Natural killer cell (primary cell): ENCODE data around the gene JUN. TPM values are rescaled to one million over a fixed set of nuclear protein-coding genes. Genes with fewer than 3 reads are reported as not detected.

Source experiments
- ATAC-seq, 3 donors: fragments of 150-1000 bp in 2 of 3; fragments of 200-7000 bp in 1 of 3; cut with Tn5 transposase; 1 replicate in 1 of 3; 2 replicates in 2 of 3; pipeline ENCODE4 v1.10.0; 2021; ENCODE audit warnings: mild to moderate bottlenecking in 2 of 3, moderate library complexity in 2 of 3
- DNase-seq, 2 donors: peaks; one replicate each; pipeline versions ENCODE4 v3.0.0 to v3.0.0-alpha.2; 2013 to 2021; ENCODE audit warnings: mixed read lengths in 1 of 2
- H3K27ac ChIP-seq: one replicate; pipeline ENCODE4 v1.5.1; 2013; ENCODE audit warnings: mild to moderate bottlenecking, low read length
- H3K27me3 ChIP-seq: one replicate; pipeline ENCODE4 v1.6.1; 2013; ENCODE audit warnings: low read length; ENCODE audit not compliant: control insufficient read depth, insufficient read depth
- H3K36me3 ChIP-seq: one replicate; pipeline ENCODE4 v1.6.1; 2013; ENCODE audit warnings: low read length; ENCODE audit not compliant: control insufficient read depth, insufficient read depth
- H3K4me1 ChIP-seq: one replicate; pipeline ENCODE4 v1.6.1; 2013; ENCODE audit warnings: low read length; ENCODE audit not compliant: control insufficient read depth, insufficient read depth
- H3K4me3 ChIP-seq: one replicate; pipeline ENCODE4 v1.5.1; 2013; ENCODE audit warnings: low read length
- H3K9me3 ChIP-seq: one replicate; pipeline ENCODE4 v1.6.1; 2013; ENCODE audit warnings: low read length; ENCODE audit not compliant: control insufficient read depth, insufficient read depth
- H3K27ac Mint-ChIP-seq, 2 donors: one replicate each; pipeline ENCODE4 v1.8.0; 2022; ENCODE audit warnings: mild to moderate bottlenecking in 2 of 2, mixed read lengths in 2 of 2, moderate library complexity in 1 of 2
- H3K27me3 Mint-ChIP-seq, 2 donors: one replicate each; pipeline ENCODE4 v1.8.0; 2022; ENCODE audit warnings: low read depth in 2 of 2, mixed read lengths in 2 of 2
- H3K36me3 Mint-ChIP-seq: one replicate; pipeline ENCODE4 v1.8.0; 2022; ENCODE audit warnings: mixed read lengths
- H3K4me1 Mint-ChIP-seq, 2 donors: one replicate each; pipeline ENCODE4 v1.8.0; 2022; ENCODE audit warnings: mixed read lengths in 2 of 2
- H3K4me3 Mint-ChIP-seq: one replicate; pipeline ENCODE4 v1.8.0; 2022; ENCODE audit warnings: mild to moderate bottlenecking, moderate library complexity, mixed read lengths
- H3K9me3 Mint-ChIP-seq, 2 donors: one replicate each; pipeline ENCODE4 v1.8.0; 2022; ENCODE audit warnings: mixed read lengths in 2 of 2
- CTCF ChIP-seq: fragments of 200-600 bp; IDR thresholded peaks from one replicate; pipeline ENCODE4 v1.8.0; 2022; ENCODE audit warnings: antibody characterized with exemption
- WGBS: methylation state at CpG from one replicate; pipeline ENCODE4 v1.1.7; 2013; ENCODE audit warnings: missing lambda C conversion rate; ENCODE audit not compliant: insufficient coverage; 5-methylcytosine and 5-hydroxymethylcytosine counted together
- intact Hi-C: fragments of 100-400 bp; cut with micrococcal nuclease; formaldehyde crosslinking; loops from one replicate; pipeline ENCODE4 v1.14.2; 2022
- total RNA-seq, 4 donors: library from RNA; stranded (reverse); fragments of 120-200 nt in 1 of 4; gene quantifications; one replicate each; pipeline versions ENCODE4 v1.2.3 to v1.2.4, GENCODE V29; 2013 to 2022

Gene JUN
- total RNA-seq, 3 donors from 2014 or later (not counting 1 experiment from before 2014, with no cell fraction given) = 1,209 to 1,942 (median 1,808) TPM

- Histone ChIP-seq H3K27ac (no peak overlapping the region), H3K9me3 (no peaks in the 10 kb centered on the region), H3K4me3 (no peak overlapping the region), H3K36me3 (no peaks in the 10 kb centered on the region), H3K4me1 (peaks cover 9% of the 10 kb centered on the region), H3K27me3 (no peaks in the 10 kb centered on the region)
- ATAC-seq (no peak), DNase-seq (peak in 1 of 2 donors; percentile 29)
- 20% methylated on average over 3 of the region's 3 CpGs for WGBS
- no peak for TF ChIP-seq CTCF
- H3K4me3 Mint-ChIP-seq = no peak overlapping the region
- no peaks in the 10 kb centered on the region for H3K36me3 Mint-ChIP-seq
- peaks cover 21 to 25% of the 10 kb centered on the region in 2 donors for H3K4me1 Mint-ChIP-seq
- no peaks in the 10 kb centered on the region for H3K9me3 Mint-ChIP-seq
- H3K27me3 Mint-ChIP-seq = no peaks in the 10 kb centered on the region
- no peak overlapping the region for H3K27ac Mint-ChIP-seq
- intact Hi-C loops = no loop called here
These were observed 10.4 kb downstream of the JUN start for GRCh38 chr1:58773406-58773840.

- 76% methylated on average over 9 of the region's 9 CpGs for WGBS
- no peak for TF ChIP-seq CTCF
- ATAC-seq = no peak
- Histone ChIP-seq H3K36me3 (no peaks in the 10 kb centered on the region), H3K4me1 (peaks cover 9% of the 10 kb centered on the region), H3K27ac (no peak overlapping the region), H3K27me3 (no peaks in the 10 kb centered on the region), H3K9me3 (no peaks in the 10 kb centered on the region), H3K4me3 (no peak overlapping the region)
- Mint-ChIP-seq H3K27ac (no peak overlapping the region), H3K4me1 (peaks cover 28% of the 10 kb centered on the region in 2 donors), H3K4me3 (no peak overlapping the region), H3K9me3 (no peaks in the 10 kb centered on the region), H3K27me3 (peaks cover 0 to 6% of the 10 kb centered on the region in 2 donors), H3K36me3 (no peaks in the 10 kb centered on the region)
- no peak for DNase-seq
- intact Hi-C loops = loop anchor here (1.0 kb wide), 1 partner anchor 30 kb away; no protein-coding TSS in a partner anchor
These were observed 14.0 kb downstream of the JUN start for GRCh38 chr1:58769809-58770320.

GRCh38 chr1:58768971-58769808 is 14.7 kb downstream of the JUN start:
- intact Hi-C loops = loop anchor here (1.0 kb wide), 1 partner anchor 29 kb away; no protein-coding TSS in a partner anchor
- WGBS = 68% methylated on average over 15 of the region's 22 CpGs
- DNase-seq = peak; percentile 47 to 66

More at GRCh38 chr1:58768971-58769808, 14.7 kb downstream of the JUN start:
- Mint-ChIP-seq H3K4me1 (peaks cover 28% of the 10 kb centered on the region in 2 donors), H3K27me3 (peaks cover 0 to 6% of the 10 kb centered on the region in 2 donors), H3K9me3 (no peaks in the 10 kb centered on the region), H3K4me3 (no peak overlapping the region), H3K27ac (no peak overlapping the region), H3K36me3 (no peaks in the 10 kb centered on the region)
- H3K4me1 ChIP-seq = peaks cover 9% of the 10 kb centered on the region
- H3K27ac ChIP-seq = no peak overlapping the region
- no peaks in the 10 kb centered on the region for H3K27me3 ChIP-seq
- H3K36me3 ChIP-seq = no peaks in the 10 kb centered on the region
- H3K9me3 ChIP-seq = no peaks in the 10 kb centered on the region
- ATAC-seq = peak in 1 of 3 donors; percentile 34
- no peak overlapping the region for H3K4me3 ChIP-seq
- TF ChIP-seq CTCF = peak; percentile 90
